ENCODE results near the gene TRIM27.
"Not testable (repeated sequence)": the region's sequence is repeated elsewhere in the genome, so short reads cannot be mapped to it uniquely, and the experiment has no call there.

Gene TRIM27, protein sequence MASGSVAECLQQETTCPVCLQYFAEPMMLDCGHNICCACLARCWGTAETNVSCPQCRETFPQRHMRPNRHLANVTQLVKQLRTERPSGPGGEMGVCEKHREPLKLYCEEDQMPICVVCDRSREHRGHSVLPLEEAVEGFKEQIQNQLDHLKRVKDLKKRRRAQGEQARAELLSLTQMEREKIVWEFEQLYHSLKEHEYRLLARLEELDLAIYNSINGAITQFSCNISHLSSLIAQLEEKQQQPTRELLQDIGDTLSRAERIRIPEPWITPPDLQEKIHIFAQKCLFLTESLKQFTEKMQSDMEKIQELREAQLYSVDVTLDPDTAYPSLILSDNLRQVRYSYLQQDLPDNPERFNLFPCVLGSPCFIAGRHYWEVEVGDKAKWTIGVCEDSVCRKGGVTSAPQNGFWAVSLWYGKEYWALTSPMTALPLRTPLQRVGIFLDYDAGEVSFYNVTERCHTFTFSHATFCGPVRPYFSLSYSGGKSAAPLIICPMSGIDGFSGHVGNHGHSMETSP

DNA sequence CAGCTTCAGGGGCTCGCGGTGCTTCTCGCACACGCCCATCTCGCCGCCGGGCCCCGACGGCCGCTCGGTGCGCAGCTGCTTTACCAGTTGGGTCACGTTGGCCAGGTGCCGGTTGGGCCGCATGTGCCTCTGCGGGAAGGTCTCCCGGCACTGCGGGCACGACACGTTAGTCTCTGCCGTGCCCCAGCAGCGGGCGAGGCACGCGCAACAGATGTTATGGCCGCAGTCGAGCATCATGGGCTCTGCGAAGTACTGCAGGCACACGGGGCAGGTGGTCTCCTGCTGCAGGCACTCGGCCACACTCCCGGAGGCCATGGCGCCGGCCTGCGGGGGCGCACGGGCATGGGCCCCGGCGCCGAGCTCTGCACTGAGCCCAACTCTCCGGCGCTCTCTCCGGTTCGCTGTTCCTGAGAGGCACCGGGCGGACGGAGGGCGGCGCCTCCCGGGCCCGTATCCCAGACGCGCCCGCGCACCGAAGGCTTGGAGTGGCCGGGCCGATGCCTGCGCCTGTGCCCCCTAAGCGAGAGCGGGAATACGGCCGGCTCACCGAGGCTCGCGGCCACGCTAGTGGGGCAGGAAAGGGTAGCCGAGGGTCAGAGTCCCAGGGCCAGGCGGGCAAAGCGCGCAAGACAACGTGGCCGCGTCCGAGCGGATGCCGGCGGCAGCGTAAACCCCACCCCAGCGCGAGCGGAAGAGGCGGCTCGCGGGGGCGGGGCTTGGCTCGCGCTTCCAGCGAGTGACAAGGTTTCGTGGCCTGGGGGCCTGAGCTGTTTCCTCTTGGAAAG is at the start of gene TRIM27:
TSS of gene TRIM27 (minus strand) at position 668 of the 785 bp plus-strand sequence. CDS start at position 315, 353 bp downstream.
- in situ Hi-C loops (cut with MboI; ENCODE audit: low sequenced_read_pairs): no loop called here

DNA sequence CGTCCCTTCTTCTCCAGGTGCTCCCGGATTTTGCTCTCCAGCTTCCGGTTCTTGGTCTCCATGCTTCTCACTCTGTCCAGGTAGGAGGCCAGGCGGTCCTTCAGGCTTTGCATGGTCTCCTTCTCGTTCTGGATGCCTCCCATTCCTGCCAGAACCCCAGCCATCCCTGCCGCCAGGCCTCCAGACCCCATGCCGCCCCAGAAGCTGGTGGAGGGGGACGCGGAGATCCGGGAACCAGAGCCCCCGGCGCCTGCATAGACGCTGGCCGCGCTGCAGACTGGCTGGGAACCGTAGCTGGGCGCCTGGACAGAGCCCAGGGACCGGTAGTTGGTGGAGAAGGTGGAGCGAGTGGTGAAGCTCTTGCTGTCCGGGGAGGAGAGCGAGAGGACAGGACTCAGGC is 46.3 kb upstream of the TRIM27 start:
- in situ Hi-C loops (cut with MboI; ENCODE audit: low sequenced_read_pairs): not testable (repeated sequence)

DNA sequence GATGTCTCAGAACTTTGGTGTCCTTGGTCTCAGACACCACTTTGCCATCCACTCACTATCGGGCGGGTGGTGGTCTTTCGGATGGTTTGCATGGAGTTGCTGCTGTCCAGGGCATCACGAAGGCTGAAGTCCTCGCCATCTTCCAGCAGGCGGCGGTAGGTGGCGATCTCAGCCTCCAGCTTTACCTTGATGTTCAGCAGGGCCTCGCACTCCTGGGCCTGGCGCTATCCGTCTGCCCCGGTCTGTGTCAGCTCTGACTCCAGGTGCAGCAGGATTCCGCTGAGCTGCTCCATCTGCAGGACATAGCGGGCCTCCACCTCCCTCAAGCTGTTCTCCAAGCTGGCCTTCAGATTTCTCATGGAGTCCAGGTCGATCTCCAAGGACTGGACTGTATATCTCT is 45.3 kb upstream of the TRIM27 start:
- in situ Hi-C loops (cut with MboI; ENCODE audit: low sequenced_read_pairs): no loop called here

DNA sequence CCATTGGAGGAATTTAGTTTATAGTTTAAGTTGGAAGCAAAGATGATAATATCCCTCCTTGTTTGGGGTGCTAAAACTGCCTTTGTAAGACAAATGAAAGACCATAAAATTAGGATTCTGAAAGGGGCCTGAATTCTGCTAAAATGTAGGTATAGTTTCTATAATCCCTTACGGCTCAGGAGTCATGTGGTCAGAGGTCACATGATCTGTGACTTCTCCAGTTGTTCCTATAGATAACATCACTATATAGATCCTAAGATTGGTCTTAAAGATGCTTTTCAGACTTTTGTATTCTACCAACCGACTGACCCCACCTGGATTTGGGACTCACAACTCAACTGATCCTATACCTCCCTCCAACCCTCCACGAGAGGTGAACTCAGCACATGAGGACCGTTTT is 44.7 kb upstream of the TRIM27 start:
- in situ Hi-C loops (cut with MboI; ENCODE audit: low sequenced_read_pairs): no loop called here

DNA sequence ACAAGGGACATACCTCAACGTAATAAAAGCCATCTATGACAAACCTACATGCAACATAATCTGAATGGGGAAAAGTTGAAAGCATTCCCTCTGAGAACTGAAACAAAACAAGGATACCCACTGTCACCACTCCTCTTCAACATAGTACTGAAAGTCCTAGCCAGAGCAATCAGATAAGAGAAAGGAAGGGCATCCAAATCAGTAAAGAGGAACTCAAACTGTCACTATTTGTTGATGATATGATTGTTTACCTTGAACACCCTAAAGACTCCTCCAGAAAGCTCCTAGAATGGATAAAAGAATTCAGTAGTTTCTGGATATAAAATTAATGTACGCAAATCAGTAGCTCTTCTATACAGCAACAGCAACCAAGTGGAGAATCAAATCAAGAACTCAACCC is 41.9 kb upstream of the TRIM27 start:
- in situ Hi-C loops (cut with MboI; ENCODE audit: low sequenced_read_pairs): no loop called here

DNA sequence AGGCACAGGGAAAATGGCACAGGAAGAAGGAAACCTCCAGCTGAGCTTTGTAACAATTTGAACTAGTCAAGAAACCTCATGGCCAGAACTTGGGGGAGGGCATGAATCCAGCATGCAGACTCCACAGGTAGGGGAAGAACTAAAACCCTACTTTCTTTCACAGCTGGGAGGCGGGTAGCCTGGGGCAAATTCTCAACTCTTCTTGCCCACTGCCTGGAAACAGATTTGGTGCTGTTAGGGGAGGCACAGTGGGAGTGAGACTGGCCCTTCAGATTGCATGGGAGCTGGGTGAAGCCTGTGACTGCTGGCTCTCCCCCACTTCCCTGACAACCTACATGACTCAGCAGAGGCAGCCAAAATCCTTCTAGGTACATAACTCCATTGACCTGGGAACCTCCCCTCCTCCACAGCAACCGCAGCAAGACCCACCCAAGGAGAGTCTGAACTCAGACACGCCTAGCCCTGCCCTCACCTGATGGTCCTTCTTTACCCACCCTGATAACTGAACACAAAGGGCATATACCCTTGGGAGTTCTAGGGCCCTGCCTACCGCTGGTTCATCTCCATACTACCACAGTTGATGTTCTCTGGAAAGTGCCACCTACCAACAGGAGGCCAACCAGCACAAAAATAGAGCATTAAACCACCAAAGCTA is 37.2 kb upstream of the TRIM27 start:
- in situ Hi-C loops (cut with MboI; ENCODE audit: low sequenced_read_pairs): no loop called here

DNA sequence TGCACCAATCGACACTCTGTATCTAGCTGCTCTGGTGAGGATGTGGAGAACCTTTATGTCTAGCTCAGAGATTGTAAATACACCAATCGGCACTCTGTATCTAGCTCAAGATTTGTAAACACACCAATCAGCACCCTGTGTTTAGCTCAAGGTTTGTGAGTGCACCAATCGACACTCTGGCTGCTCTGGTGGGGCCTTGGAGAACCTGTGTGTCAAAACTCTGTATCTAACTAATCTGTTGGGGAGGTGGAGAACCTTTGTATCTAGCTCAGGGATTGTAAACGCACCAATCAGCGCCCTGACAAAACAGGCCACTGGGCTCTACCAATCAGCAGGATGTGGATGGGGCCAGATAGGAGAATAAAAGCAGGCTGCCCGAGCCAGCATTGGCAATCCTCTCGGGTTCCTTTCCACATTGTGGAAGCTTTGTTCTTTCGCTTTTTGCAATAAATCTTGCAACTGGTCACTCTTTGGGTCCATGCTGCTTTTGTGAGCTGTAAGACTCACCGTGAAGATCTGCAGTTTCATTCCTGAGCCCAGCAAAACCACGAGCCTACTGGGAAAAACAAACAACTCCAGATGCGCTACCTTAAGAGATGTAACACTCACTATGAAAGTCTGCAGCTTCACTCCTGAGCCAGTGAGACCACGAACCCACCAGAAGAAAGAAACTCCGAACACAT is 34.9 kb upstream of the TRIM27 start:
- in situ Hi-C loops (cut with MboI; ENCODE audit: low sequenced_read_pairs): not testable (repeated sequence)

DNA sequence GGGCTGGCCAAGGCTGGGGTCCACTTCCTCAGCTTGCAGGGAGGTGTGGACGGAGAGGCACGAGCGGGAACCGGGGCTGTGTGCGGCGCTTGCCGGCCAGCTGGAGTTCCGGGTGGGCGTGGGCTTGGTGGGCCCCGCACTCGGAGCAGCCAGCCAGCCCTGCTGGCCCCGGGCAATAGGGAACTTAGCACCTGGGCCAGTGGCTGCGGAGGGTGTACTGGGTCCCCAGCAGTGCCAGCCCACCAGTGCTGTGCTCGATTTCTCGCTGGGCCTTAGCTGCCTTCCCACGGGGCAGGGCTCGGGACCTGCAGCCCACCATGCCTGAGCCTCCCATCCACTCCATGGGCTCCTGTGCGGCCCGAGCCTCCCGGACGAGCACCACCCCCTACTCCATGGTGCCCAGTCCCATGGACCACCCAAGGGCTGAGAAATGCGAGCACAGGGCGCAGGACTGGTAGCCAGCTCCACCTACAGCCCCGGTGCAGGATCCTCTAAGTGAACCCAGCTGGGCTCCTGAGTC is 34.1 kb upstream of the TRIM27 start:
- in situ Hi-C loops (cut with MboI; ENCODE audit: low sequenced_read_pairs): not testable (repeated sequence)

DNA sequence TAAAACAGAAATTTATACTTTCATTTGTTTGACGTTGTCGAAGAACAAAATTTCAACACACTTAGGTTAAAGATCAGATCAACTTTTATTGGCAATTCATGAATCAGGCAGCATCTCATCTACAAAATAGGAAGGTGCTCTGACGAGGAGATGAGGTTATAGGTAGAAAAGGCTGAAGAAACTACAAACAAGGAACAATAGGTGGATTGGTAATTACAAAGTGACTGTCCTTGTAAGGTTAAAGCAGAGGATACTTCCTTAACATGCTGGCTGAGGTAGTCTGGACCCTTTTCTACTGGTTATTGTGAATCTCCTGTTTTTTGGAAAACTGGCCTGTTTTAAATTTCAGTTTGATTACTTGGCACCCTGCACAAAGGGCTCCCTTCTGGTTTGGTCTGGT is 32.5 kb upstream of the TRIM27 start:
- in situ Hi-C loops (cut with MboI; ENCODE audit: low sequenced_read_pairs): no loop called here

DNA sequence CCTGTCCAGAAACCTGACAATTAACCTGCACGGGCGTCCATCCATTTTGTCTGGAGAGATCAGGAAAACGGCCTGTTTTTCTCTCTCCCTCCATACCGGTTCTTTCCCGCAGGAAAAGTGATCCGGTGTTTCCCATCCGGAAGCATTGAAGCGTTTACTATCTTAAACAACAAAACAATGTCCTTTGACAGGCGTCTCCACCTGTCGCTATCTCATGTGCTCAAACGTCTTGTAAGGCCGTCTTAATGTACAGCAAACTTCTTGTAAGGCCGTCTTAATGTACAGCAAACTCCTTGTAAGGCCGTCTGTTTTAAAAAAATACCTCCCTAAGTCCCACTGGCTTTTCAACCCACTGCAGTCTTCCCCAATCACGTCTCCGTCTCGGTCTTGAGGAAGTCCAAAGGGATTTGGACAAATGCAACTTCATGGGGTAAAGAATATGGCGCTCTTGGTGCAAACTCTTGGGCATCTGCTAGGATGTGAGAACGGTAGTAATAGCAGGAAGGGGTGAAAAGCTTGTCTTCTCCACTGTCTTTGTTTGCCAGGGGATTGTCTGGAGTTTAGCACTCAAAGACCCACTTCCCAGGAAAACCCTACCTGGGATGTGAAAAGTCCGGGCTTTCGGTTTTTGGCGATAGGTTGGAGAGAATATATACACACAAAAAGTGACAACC is 29.9 kb upstream of the TRIM27 start:
- in situ Hi-C loops (cut with MboI; ENCODE audit: low sequenced_read_pairs): no loop called here

DNA sequence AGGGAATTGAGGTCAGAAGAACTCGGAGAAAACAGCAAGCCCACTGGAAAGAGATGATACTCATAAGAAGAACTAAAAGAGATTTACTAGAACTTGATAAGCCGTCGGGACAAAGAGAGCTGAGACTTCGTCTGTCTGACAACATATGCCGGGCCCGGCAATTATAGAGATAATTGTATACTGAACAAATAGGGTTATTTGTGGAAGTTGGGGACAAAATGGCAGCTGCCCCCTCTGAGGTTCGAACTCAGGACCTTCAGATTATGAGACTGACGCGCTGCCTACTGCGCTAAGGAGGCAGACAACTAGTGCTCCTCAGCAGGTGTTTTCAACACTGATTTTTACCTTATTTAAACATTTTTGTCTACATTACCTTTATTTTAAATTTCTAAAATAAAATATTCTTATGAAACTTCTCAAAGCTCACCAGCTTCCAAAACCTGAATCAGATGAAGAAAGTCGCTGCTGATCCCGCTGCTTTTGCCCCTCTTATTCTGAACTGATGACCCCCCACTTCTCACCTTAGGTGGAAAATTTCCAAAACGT is 29.3 kb upstream of the TRIM27 start:
- in situ Hi-C loops (cut with MboI; ENCODE audit: low sequenced_read_pairs): no loop called here

DNA sequence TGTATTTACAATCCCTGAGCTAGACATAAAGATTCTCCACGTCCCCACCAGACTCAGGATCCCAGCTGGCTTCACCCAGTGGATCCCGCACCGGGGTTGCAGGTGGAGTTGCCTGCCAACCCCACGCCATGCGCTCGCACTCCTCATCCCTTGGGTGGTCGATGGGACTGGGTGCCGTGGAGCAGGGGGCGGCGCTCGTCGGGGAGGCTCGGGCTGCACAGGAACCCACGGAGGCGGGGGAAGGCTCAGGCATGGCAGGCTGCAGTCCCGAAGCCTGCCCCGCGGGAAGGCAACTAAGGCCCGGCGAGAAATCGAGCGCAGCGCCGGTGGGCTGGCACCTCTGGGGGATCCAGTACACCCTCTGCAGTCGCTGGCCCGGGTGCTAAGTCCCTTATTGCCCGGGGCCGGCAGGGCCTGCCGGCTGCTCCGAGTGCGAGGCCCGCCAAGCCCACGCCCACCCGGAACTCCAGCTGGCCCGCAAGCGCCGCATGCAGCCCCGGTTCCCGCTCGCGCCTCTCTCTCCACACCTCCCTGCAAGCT is 25.9 kb upstream of the TRIM27 start:
- in situ Hi-C loops (cut with MboI; ENCODE audit: low sequenced_read_pairs): not testable (repeated sequence)

DNA sequence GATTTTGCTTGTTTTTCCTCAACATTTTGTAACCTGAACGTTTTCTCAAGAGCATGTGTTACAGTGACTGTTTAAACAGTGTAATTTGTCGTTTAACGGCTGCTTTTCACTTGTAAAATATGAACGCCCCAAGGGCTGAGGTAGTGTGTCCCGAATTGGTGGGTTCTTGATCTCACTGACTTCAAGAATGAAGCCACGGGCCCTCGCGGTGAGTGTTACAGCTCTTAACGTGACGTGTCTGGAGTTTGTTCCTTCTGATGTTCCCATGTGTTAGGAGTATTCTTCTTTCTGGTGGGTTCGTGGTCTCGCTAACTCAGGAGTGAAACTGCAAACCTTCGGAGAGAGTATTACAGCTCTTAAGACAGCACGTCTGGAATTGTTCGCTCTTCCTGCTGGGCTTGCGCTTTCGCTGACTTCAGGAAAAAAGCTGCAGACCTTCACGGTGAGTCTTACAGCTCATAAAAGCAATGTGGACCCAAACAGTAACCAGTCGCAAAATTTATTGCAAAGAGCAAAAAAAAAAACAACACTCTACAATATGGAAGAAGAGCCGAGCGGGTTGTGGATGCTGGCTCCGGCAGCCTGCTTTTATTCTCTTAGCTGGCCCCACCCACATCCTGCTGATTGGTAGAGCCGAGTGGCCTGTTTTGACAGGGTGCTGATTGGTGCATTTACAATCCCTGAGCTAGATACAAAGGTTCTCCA is 25.1 kb upstream of the TRIM27 start:
- in situ Hi-C loops (cut with MboI; ENCODE audit: low sequenced_read_pairs): no loop called here

DNA sequence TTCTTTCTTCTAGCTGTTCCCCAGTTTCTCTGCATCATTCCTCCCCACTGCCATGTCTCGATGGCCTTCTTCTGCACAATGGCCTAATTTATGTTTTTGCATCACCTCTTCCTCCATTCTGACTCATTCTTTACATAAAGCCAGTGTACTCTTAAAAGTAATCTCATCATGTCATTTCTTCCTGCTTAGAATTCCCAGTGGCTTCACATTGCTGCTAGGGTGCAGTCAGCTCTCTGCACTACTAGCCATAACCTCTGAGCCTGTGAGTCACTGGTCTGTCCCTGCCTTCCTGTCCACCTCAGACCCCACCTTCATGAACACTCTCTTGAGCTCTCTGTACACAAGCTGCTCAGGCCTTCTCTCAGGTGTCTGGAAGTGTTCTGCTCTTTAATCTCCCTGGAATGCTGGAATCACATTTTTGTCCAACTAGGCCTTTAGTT is 24.1 kb upstream of the TRIM27 start:
- in situ Hi-C loops (cut with MboI; ENCODE audit: low sequenced_read_pairs): no loop called here

DNA sequence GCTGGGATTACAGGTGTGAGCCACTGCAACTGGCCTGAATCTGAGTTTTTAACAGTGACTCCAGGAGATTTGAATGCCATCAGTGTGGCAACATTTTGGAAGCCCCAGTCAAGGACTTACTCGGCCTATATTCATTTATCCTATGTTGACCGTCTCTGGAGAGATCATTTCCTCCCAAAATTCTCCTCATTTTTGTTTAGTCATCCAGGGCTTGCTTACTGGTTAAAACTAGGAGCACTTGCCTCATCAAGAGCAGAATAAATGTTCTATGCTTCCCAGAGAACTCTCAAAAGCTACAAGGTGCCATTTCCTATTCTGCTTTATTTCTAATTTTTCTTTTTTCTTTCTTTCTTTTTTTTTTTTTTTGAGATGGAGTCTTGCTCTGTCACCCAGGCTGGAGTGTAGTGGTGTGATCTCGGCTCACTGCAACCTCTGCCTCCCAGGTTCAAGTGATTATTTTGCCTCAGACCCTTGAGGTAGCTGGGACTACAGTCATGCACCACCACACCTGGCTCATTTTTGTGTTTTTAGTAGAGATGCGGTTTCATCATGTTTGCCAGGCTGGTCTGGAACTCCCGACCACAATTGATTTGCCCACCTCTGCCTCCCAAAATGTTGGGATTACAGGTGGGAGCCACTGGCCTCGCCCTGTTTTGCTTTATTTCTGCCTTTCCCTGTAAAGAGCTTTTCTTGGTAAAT is 23.4 kb upstream of the TRIM27 start:
- in situ Hi-C loops (cut with MboI; ENCODE audit: low sequenced_read_pairs): no loop called here

DNA sequence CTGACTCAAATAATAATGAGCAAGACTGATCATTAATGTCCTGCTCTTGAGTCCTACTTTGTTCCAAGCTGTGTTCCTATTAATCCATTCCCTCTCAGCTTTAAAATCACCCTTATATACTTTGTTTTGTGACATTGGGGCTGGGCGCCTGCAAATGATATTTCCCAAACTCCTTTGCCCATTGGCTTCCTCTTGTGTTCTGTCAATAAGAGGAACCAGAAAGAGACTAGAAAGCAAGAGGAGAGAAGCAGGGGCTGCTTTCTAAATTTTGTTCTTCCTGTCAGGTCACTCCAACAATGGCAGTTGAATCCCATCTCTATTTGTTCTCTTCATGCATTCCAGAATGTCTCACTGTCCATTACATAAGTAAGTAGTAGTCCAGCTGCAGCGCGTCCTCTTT is 21.6 kb upstream of the TRIM27 start:
- in situ Hi-C loops (cut with MboI; ENCODE audit: low sequenced_read_pairs): no loop called here

DNA sequence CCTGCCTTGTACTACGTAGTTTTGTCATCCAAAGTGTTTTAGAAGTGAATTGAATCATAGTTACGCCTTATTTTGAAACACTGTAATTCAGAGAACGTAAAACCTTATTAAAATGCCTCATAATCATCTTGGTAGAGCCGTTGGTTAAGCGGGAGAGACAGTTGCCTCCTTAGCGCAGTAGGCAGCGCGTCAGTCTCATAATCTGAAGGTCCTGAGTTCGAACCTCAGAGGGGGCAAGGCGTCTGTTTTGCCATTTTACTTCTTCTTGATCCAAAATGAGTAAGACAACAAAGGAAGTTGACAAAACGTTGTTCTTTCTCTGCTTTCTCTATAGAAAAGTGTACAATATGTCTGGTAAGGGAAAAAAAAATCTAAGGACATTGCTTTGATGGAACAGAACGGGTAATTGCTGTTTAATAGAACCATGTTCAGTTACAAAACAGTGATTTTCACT is 20.7 kb upstream of the TRIM27 start:
- in situ Hi-C loops (cut with MboI; ENCODE audit: low sequenced_read_pairs): no loop called here
